ENCODE measurements around the gene LCK.
A peak's percentile ranks its signal among the peaks of the same experiment; 100 is the strongest.
"Not testable (repeated sequence)": the region's sequence is repeated elsewhere in the genome, so short reads cannot be mapped to it uniquely, and the experiment has no call there.

Gene LCK

GRCh38 chr1:32249831-32250525 lies 1.1 kb upstream of the LCK start:
- no peaks in the 10 kb centered on the region for H3K27me3 Mint-ChIP-seq
- peaks cover 69% of the 10 kb centered on the region for H3K4me1 Mint-ChIP-seq (ENCODE audit: low read depth)
- no peaks in the 10 kb centered on the region for H3K9me3 Mint-ChIP-seq
- H3K27ac Mint-ChIP-seq = peak overlapping the region; percentile 96
- H3K4me3 Mint-ChIP-seq = peak overlapping the region; percentile 95
- H3K36me3 Mint-ChIP-seq (ENCODE audit: low read depth) = peaks cover 36% of the 10 kb centered on the region
- peak; percentile 83 for DNase-seq

- peaks cover 69% of the 10 kb centered on the region for H3K36me3 Mint-ChIP-seq (ENCODE audit: low read depth)
- DNase-seq = peak; percentile 55
- no peaks in the 10 kb centered on the region for H3K27me3 Mint-ChIP-seq
- peaks cover 63% of the 10 kb centered on the region for H3K4me1 Mint-ChIP-seq (ENCODE audit: low read depth)
- H3K9me3 Mint-ChIP-seq = no peaks in the 10 kb centered on the region
- H3K4me3 Mint-ChIP-seq = peak overlapping the region; percentile 80
- peak overlapping the region; percentile 93 for H3K27ac Mint-ChIP-seq
Measured at GRCh38 chr1:32255072-32256071, 4.3 kb downstream of the LCK start.

- peak overlapping the region; percentile 96 for H3K27ac Mint-ChIP-seq
- no peaks in the 10 kb centered on the region for H3K9me3 Mint-ChIP-seq
- H3K36me3 Mint-ChIP-seq (ENCODE audit: low read depth) = peaks cover 70% of the 10 kb centered on the region
- no peak for DNase-seq
- H3K4me3 Mint-ChIP-seq = peak overlapping the region; percentile 74
- peaks cover 60% of the 10 kb centered on the region for H3K4me1 Mint-ChIP-seq (ENCODE audit: low read depth)
- H3K27me3 Mint-ChIP-seq = no peaks in the 10 kb centered on the region
Measured at GRCh38 chr1:32256473-32257226, 5.6 kb downstream of the LCK start.

GRCh38 chr1:32257227-32257508 lies 6.1 kb downstream of the LCK start:
- Mint-ChIP-seq H3K36me3 (ENCODE audit: low read depth) (peaks cover 65% of the 10 kb centered on the region), H3K4me3 (peak overlapping the region; percentile 74), H3K9me3 (no peaks in the 10 kb centered on the region), H3K27me3 (no peaks in the 10 kb centered on the region), H3K4me1 (ENCODE audit: low read depth) (peaks cover 58% of the 10 kb centered on the region), H3K27ac (peak overlapping the region; percentile 96)
- DNase-seq = no peak

- H3K36me3 Mint-ChIP-seq (ENCODE audit: low read depth) = peaks cover 50% of the 10 kb centered on the region
- not testable (repeated sequence) for DNase-seq, H3K9me3 Mint-ChIP-seq, H3K27me3 Mint-ChIP-seq, H3K4me3 Mint-ChIP-seq
- peak overlapping the region; percentile 92 for H3K27ac Mint-ChIP-seq
- H3K4me1 Mint-ChIP-seq (ENCODE audit: low read depth) = peaks cover 52% of the 10 kb centered on the region
Measured at GRCh38 chr1:32263236-32263593, 12.2 kb downstream of the LCK start.

GRCh38 chr1:32263744-32264143 lies 12.7 kb downstream of the LCK start:
- H3K4me3 Mint-ChIP-seq = no peak overlapping the region
- no peak for DNase-seq
- peaks cover 51% of the 10 kb centered on the region for H3K4me1 Mint-ChIP-seq (ENCODE audit: low read depth)
- no peaks in the 10 kb centered on the region for H3K9me3 Mint-ChIP-seq
- H3K36me3 Mint-ChIP-seq (ENCODE audit: low read depth) = peaks cover 49% of the 10 kb centered on the region
- peak overlapping the region; percentile 92 for H3K27ac Mint-ChIP-seq
- H3K27me3 Mint-ChIP-seq = no peaks in the 10 kb centered on the region

GRCh38 chr1:32265846-32266245 lies 14.8 kb downstream of the LCK start:
- no peaks in the 10 kb centered on the region for H3K9me3 Mint-ChIP-seq
- no peaks in the 10 kb centered on the region for H3K27me3 Mint-ChIP-seq
- H3K4me3 Mint-ChIP-seq = no peak overlapping the region
- peaks cover 50% of the 10 kb centered on the region for H3K4me1 Mint-ChIP-seq (ENCODE audit: low read depth)
- H3K36me3 Mint-ChIP-seq (ENCODE audit: low read depth) = peaks cover 41% of the 10 kb centered on the region
- H3K27ac Mint-ChIP-seq = peak overlapping the region; percentile 85
- DNase-seq = no peak

- no peak for DNase-seq
- H3K4me1 Mint-ChIP-seq (ENCODE audit: low read depth) = peaks cover 60% of the 10 kb centered on the region
Measured at GRCh38 chr1:32266921-32267591, 16.0 kb downstream of the LCK start.

GRCh38 chr1:32269744-32270143 lies 18.7 kb downstream of the LCK start:
- Mint-ChIP-seq H3K27me3 (no peaks in the 10 kb centered on the region), H3K36me3 (ENCODE audit: low read depth) (peaks cover 49% of the 10 kb centered on the region), H3K9me3 (no peaks in the 10 kb centered on the region), H3K4me3 (no peak overlapping the region), H3K27ac (peak overlapping the region; percentile 85), H3K4me1 (ENCODE audit: low read depth) (peaks cover 68% of the 10 kb centered on the region)
- no peak for DNase-seq

More at GRCh38 chr1:32266921-32267591, 16.0 kb downstream of the LCK start:
- Mint-ChIP-seq H3K36me3 (ENCODE audit: low read depth) (peaks cover 47% of the 10 kb centered on the region), H3K27ac (peak overlapping the region; percentile 97), H3K9me3 (no peaks in the 10 kb centered on the region), H3K27me3 (no peaks in the 10 kb centered on the region), H3K4me3 (peak overlapping the region; percentile 50)

- peaks cover 61% of the 10 kb centered on the region for H3K4me1 Mint-ChIP-seq (ENCODE audit: low read depth)
- H3K27me3 Mint-ChIP-seq = no peaks in the 10 kb centered on the region
- H3K36me3 Mint-ChIP-seq (ENCODE audit: low read depth) = peaks cover 61% of the 10 kb centered on the region
- peak overlapping the region; percentile 63 for H3K4me3 Mint-ChIP-seq
- DNase-seq = no peak
- H3K27ac Mint-ChIP-seq = peak overlapping the region; percentile 95
- no peaks in the 10 kb centered on the region for H3K9me3 Mint-ChIP-seq
Measured at GRCh38 chr1:32272557-32273390, 21.7 kb downstream of the LCK start.

GRCh38 chr1:32273391-32274208 lies 22.5 kb downstream of the LCK start:
- H3K36me3 Mint-ChIP-seq (ENCODE audit: low read depth) = peaks cover 69% of the 10 kb centered on the region
- peak; percentile 80 for DNase-seq
- H3K4me1 Mint-ChIP-seq (ENCODE audit: low read depth) = peaks cover 61% of the 10 kb centered on the region
- no peaks in the 10 kb centered on the region for H3K27me3 Mint-ChIP-seq
- no peaks in the 10 kb centered on the region for H3K9me3 Mint-ChIP-seq
- H3K27ac Mint-ChIP-seq = peak overlapping the region; percentile 95
- peak overlapping the region; percentile 63 for H3K4me3 Mint-ChIP-seq

GRCh38 chr1:32274646-32275340 lies 23.7 kb downstream of the LCK start:
- Mint-ChIP-seq H3K4me1 (ENCODE audit: low read depth) (peaks cover 57% of the 10 kb centered on the region), H3K27ac (peak overlapping the region; percentile 95), H3K4me3 (peak overlapping the region; percentile 63), H3K9me3 (no peaks in the 10 kb centered on the region), H3K27me3 (no peaks in the 10 kb centered on the region), H3K36me3 (ENCODE audit: low read depth) (peaks cover 77% of the 10 kb centered on the region)
- peak; percentile 43 for DNase-seq

Measured in activated T-cell treated with anti-CD3 and anti-CD28 coated beads, Interleukin-2, amount 50 U/mL, for 24 hours (primary cell).